ENCODE data around the gene YDJC. TPM values are rescaled to one million over a fixed set of nuclear protein-coding genes. Genes with fewer than 3 reads are reported as not detected.

Gene YDJC
- total and polyA plus RNA-seq, 2 donors (not counting 1 experiment from before 2014, with no cell fraction given), result 48.8 to 82.8 TPM

DNA sequence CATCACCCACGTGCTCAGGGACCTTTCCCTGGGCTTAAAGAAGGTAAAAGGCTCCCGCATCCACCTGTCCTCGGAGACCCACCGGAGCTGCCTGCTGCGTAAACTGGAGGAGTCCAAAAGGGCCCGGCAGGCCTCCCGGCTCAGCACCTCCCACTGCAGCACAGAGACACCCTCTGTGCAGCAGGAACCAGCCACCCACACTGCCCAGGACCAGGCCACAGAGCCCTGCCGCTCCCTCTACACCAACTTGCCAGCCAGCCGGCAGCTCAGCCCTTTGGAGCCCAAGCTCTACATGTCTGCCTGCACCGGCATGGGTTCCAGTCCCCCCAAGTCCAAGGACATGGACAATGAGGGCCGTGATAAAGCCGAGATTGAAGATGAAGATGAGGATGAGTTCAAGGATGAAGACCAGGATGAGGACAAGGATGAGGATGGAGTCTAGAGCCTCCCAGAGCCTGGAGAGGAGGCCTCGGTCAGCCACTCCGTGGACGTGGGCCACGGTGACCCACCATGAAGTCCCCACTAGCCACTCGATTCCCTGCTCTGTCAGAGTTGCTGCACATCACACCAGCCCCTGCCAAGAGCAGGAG is 6.9 kb upstream of the YDJC start:
- H4K20me1 ChIP-seq (ENCODE audit: control insufficient read depth, insufficient read depth, low read length, poor library complexity, severe bottlenecking), result no peaks in the 10 kb centered on the region
- peaks cover 14% of the 10 kb centered on the region for H3K4me1 Mint-ChIP-seq
- no peak overlapping the region for H3K4me2 ChIP-seq (replicated peaks; ENCODE audit: low read depth, low read length, poor library complexity, severe bottlenecking)
- no peaks in the 10 kb centered on the region for H3K27me3 Mint-ChIP-seq
- no peak overlapping the region for H3K27ac ChIP-seq (ENCODE audit: low read length in 2 of 2)
- no peak overlapping the region for H3K9ac ChIP-seq (ENCODE audit: low read length)
- H3K79me2 ChIP-seq (ENCODE audit: control insufficient read depth, insufficient read depth, low read length), result no peaks in the 10 kb centered on the region
- H3K4me3 Mint-ChIP-seq, result no peak overlapping the region
- POLR2A ChIA-PET, result no interaction called here
- ATAC-seq (ENCODE audit: low read depth) (no peak), DNase-seq (no peak)
- intact Hi-C loops (cut with micrococcal nuclease), result no loop called here
- peaks cover 7 to 13% of the 10 kb centered on the region in 2 donors for H3K4me1 ChIP-seq (ENCODE audit: control insufficient read depth in 2 of 2, insufficient read depth in 2 of 2, low read length in 2 of 2)
- no peaks in the 10 kb centered on the region for H3K27me3 ChIP-seq (replicated peaks in 1 of 4; ENCODE audit: control extremely low read depth in 1 of 4, control insufficient read depth in 3 of 4, insufficient read depth in 4 of 4, low read length in 3 of 4)
- H3K27ac Mint-ChIP-seq, result peak overlapping the region; percentile 38
- CTCF ChIA-PET, result interaction anchor here (5.4 kb wide), 1 partner anchor 10 kb away, joined by 23 read pairs; no protein-coding TSS in a partner anchor
- peaks cover 0 to 10% (median 0%) of the 10 kb centered on the region in 3 donors for H3K9me3 ChIP-seq (ENCODE audit: control extremely low read depth in 1 of 3, control insufficient read depth in 2 of 3, insufficient read depth in 1 of 3, low read length in 2 of 3)
- no peaks in the 10 kb centered on the region for H3K9me3 Mint-ChIP-seq (ENCODE audit: insufficient read depth)
- 96% methylated on average over 14 of the region's 17 CpGs for WGBS (ENCODE audit: insufficient coverage)
- H3K36me3 ChIP-seq (replicated peaks in 1 of 2; ENCODE audit: control extremely low read depth in 1 of 2, control insufficient read depth in 1 of 2, extremely low read depth in 1 of 2, insufficient read depth in 2 of 2, low read length in 1 of 2), result no peaks in the 10 kb centered on the region
- H3K4me3 ChIP-seq (ENCODE audit: control extremely low read depth in 1 of 5, extremely low read depth in 1 of 5, insufficient read depth in 1 of 5, low read depth in 2 of 5, low read length in 4 of 5), result no peak overlapping the region
- TF ChIP-seq, protein P1, sequence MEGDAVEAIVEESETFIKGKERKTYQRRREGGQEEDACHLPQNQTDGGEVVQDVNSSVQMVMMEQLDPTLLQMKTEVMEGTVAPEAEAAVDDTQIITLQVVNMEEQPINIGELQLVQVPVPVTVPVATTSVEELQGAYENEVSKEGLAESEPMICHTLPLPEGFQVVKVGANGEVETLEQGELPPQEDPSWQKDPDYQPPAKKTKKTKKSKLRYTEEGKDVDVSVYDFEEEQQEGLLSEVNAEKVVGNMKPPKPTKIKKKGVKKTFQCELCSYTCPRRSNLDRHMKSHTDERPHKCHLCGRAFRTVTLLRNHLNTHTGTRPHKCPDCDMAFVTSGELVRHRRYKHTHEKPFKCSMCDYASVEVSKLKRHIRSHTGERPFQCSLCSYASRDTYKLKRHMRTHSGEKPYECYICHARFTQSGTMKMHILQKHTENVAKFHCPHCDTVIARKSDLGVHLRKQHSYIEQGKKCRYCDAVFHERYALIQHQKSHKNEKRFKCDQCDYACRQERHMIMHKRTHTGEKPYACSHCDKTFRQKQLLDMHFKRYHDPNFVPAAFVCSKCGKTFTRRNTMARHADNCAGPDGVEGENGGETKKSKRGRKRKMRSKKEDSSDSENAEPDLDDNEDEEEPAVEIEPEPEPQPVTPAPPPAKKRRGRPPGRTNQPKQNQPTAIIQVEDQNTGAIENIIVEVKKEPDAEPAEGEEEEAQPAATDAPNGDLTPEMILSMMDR (IDR thresholded peaks at IDR 0.05), result no peak
- H2AFZ ChIP-seq (ENCODE audit: insufficient read depth, low read depth, low read length, poor library complexity, severe bottlenecking), result no peak overlapping the region

DNA sequence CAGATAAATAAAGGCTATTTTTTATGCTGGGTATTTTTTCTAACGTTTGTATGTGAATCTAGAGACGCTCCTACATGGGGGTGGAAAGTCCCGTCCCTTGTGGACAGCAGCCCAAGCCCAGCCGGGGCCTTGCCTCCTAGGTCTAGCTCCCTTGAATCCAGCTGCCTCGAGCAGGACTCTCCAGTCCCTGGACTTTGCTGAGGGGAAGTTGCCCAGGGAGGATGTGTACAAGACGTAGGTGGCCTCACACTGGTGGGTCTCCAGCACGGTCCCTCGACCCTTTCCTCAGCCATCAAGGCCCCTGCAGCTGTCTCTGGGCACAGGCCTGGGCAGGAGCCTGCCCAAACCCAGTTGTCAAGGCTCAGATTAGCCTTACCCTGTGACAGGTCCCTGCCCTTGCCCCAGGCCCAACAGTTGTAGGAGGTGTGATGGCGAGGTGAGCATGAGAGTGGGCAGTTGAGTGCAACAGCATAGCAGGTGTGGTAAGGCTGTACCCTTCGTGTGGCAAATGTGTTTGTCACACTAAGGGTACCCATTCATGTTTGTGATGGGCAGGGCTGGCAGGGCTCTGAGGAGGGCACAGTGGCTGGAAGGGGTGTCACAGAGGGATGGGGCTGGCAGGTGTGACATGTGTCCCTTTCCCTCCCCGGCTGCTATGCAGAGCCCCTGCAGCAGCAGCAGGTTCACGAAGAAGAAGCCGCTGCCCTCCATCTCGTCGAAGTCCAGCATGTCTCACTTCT is 6.1 kb upstream of the YDJC start:
- ChIA-PET POLR2A (no interaction called here), CTCF (interaction anchor here (5.4 kb wide), 1 partner anchor 10 kb away, joined by 23 read pairs; no protein-coding TSS in a partner anchor)
- ATAC-seq (ENCODE audit: low read depth) (no peak), DNase-seq (no peak)
- H3K4me3 Mint-ChIP-seq, result no peak overlapping the region
- intact Hi-C loops (cut with micrococcal nuclease), result no loop called here
- no peak overlapping the region for H2AFZ ChIP-seq (ENCODE audit: insufficient read depth, low read depth, low read length, poor library complexity, severe bottlenecking)
- 87% methylated on average over 15 of the region's 15 CpGs for WGBS (ENCODE audit: insufficient coverage)
- H3K4me3 ChIP-seq (ENCODE audit: control extremely low read depth in 1 of 5, extremely low read depth in 1 of 5, insufficient read depth in 1 of 5, low read depth in 2 of 5, low read length in 4 of 5), result no peak overlapping the region
- H3K9ac ChIP-seq (ENCODE audit: low read length), result no peak overlapping the region
- H3K27me3 Mint-ChIP-seq, result no peaks in the 10 kb centered on the region
- H3K9me3 ChIP-seq (ENCODE audit: control extremely low read depth in 1 of 3, control insufficient read depth in 2 of 3, insufficient read depth in 1 of 3, low read length in 2 of 3), result peaks cover 0 to 10% (median 0%) of the 10 kb centered on the region in 3 donors
- H3K4me1 Mint-ChIP-seq, result peaks cover 11% of the 10 kb centered on the region
- no peak overlapping the region for H3K27ac ChIP-seq (ENCODE audit: low read length in 2 of 2)
- H3K27ac Mint-ChIP-seq, result no peak overlapping the region
- H3K27me3 ChIP-seq (replicated peaks in 1 of 4; ENCODE audit: control extremely low read depth in 1 of 4, control insufficient read depth in 3 of 4, insufficient read depth in 4 of 4, low read length in 3 of 4), result no peaks in the 10 kb centered on the region
- TF ChIP-seq, protein P1 (IDR thresholded peaks at IDR 0.05), result no peak
- no peak for TF ChIP-seq EZH2 (IDR thresholded peaks at IDR 0.05; ENCODE audit: borderline replicate concordance, insufficient read depth, low read depth, low read length, poor library complexity, severe bottlenecking)
- no peaks in the 10 kb centered on the region for H3K36me3 ChIP-seq (replicated peaks in 1 of 2; ENCODE audit: control extremely low read depth in 1 of 2, control insufficient read depth in 1 of 2, extremely low read depth in 1 of 2, insufficient read depth in 2 of 2, low read length in 1 of 2)
- H4K20me1 ChIP-seq (ENCODE audit: control insufficient read depth, insufficient read depth, low read length, poor library complexity, severe bottlenecking), result peaks cover 5% of the 10 kb centered on the region
- H3K4me2 ChIP-seq (replicated peaks; ENCODE audit: low read depth, low read length, poor library complexity, severe bottlenecking), result no peak overlapping the region
- no peaks in the 10 kb centered on the region for H3K9me3 Mint-ChIP-seq (ENCODE audit: insufficient read depth)
- H3K79me2 ChIP-seq (ENCODE audit: control insufficient read depth, insufficient read depth, low read length), result no peaks in the 10 kb centered on the region
- peaks cover 0 to 7% of the 10 kb centered on the region in 2 donors for H3K4me1 ChIP-seq (ENCODE audit: control insufficient read depth in 2 of 2, insufficient read depth in 2 of 2, low read length in 2 of 2)
